Stimulated activated CD8-positive, alpha-beta memory T cell treated with anti-CD3 and anti-CD28 coated beads, Interleukin-15, amount 100 ng/mL, for 1 hour (primary cell): ENCODE data around the gene PTPRM.

Source experiments
- DNase-seq: peaks from one replicate; pipeline ENCODE4 v3.0.0-alpha.2; 2020; ENCODE audit warnings: low read depth

The PTPRM gene

GRCh38 chr18:7600036-7600435 lies 32.9 kb downstream of the PTPRM start:
- no peak for DNase-seq

- DNase-seq: no peak
Observed at GRCh38 chr18:7600528-7601245, 33.6 kb downstream of the PTPRM start.

GRCh38 chr18:7601246-7601615 lies 34.1 kb downstream of the PTPRM start:
- no peak for DNase-seq

GRCh38 chr18:7601936-7602335 lies 34.8 kb downstream of the PTPRM start:
- no peak for DNase-seq

GRCh38 chr18:7603259-7604000 lies 36.3 kb downstream of the PTPRM start:
- DNase-seq: no peak

GRCh38 chr18:7604361-7604760 lies 37.2 kb downstream of the PTPRM start:
- DNase-seq: no peak

GRCh38 chr18:7605705-7606104 lies 38.6 kb downstream of the PTPRM start:
- no peak for DNase-seq

GRCh38 chr18:7607540-7608173 lies 40.5 kb downstream of the PTPRM start:
- no peak for DNase-seq

- DNase-seq: no peak
Observed at GRCh38 chr18:7608174-7608550, 41.0 kb downstream of the PTPRM start.

GRCh38 chr18:7608781-7609201 lies 41.7 kb downstream of the PTPRM start:
- no peak for DNase-seq

GRCh38 chr18:7609617-7610016 lies 42.5 kb downstream of the PTPRM start:
- DNase-seq: no peak

- DNase-seq: no peak
Observed at GRCh38 chr18:7614042-7614441, 46.9 kb downstream of the PTPRM start.

GRCh38 chr18:7615840-7616239 lies 48.7 kb downstream of the PTPRM start:
- DNase-seq: no peak

- no peak for DNase-seq
Observed at GRCh38 chr18:7616661-7617060, 49.5 kb downstream of the PTPRM start.

GRCh38 chr18:7617738-7618422 lies 50.8 kb downstream of the PTPRM start:
- no peak for DNase-seq

- no peak for DNase-seq
Observed at GRCh38 chr18:7618891-7619442, 51.9 kb downstream of the PTPRM start.

GRCh38 chr18:7619676-7620075 lies 52.6 kb downstream of the PTPRM start:
- no peak for DNase-seq

- no peak for DNase-seq
Observed at GRCh38 chr18:7622721-7623120, 55.6 kb downstream of the PTPRM start.

- no peak for DNase-seq
Observed at GRCh38 chr18:7623681-7624080, 56.6 kb downstream of the PTPRM start.

GRCh38 chr18:7624697-7625096 lies 57.6 kb downstream of the PTPRM start:
- DNase-seq: no peak

- no peak for DNase-seq
Observed at GRCh38 chr18:7626175-7626921, 59.2 kb downstream of the PTPRM start.
